Sigmoid colon (tissue), 7 donors: ENCODE results near the gene NRXN2. TPM values are rescaled to one million over a fixed set of nuclear protein-coding genes. Genes with fewer than 3 reads are reported as not detected.

Source experiments
- DNase-seq: peaks from one replicate; pipeline ENCODE4 v3.0.0-alpha.2; 2019
- H3K27ac ChIP-seq, 4 donors: fragments of 200-600 bp; sonication (generic); one replicate each; pipeline ENCODE4 v1.5.1; 2016 to 2019; ENCODE audit warnings: mild to moderate bottlenecking in 1 of 4
- H3K27me3 ChIP-seq, 3 donors: fragments of 200-600 bp; sonication (generic); one replicate each; pipeline ENCODE4 v1.5.1; 2019; ENCODE audit warnings: mild to moderate bottlenecking in 1 of 3
- H3K36me3 ChIP-seq, 4 donors: fragments of 200-600 bp; sonication (generic); one replicate each; pipeline ENCODE4 v1.5.1; 2016 to 2019
- H3K4me1 ChIP-seq, 4 donors: fragments of 200-600 bp; sonication (generic); one replicate each; pipeline ENCODE4 v1.5.1; 2017 to 2019
- H3K4me3 ChIP-seq, 4 donors: fragments of 200-600 bp; sonication (generic); one replicate each; pipeline ENCODE4 v1.5.1; 2017 to 2019; ENCODE audit warnings: mild to moderate bottlenecking in 2 of 4, moderate library complexity in 1 of 4
- H3K9me3 ChIP-seq, 4 donors: fragments of 200-600 bp in 3 of 4; sonication (generic) in 3 of 4; one replicate each; pipeline versions ENCODE4 v1.5.1 to v1.6.1; 2013 to 2019
- EP300 ChIP-seq, 4 donors: sonication (generic); formaldehyde crosslinking; IDR thresholded peaks; one replicate each; pipeline ENCODE4 v1.6.1; 2017; ENCODE audit warnings: antibody characterized with exemption in 4 of 4
- POLR2A ChIP-seq, 2 donors: fragments of 450-650 bp; IDR thresholded peaks; one replicate each; pipeline ENCODE4 v1.6.1; 2016; ENCODE audit warnings: antibody characterized with exemption in 2 of 2, mild to moderate bottlenecking in 2 of 2, moderate library complexity in 2 of 2
- POLR2AphosphoS5 ChIP-seq, 4 donors: sonication (generic); formaldehyde crosslinking; IDR thresholded peaks; one replicate each; pipeline ENCODE4 v1.6.1; 2017; ENCODE audit warnings: antibody characterized with exemption in 4 of 4
- WGBS, 2 donors: extraction: QIAGEN DNeasy Blood & Tissue Kit; methylation state at CpG; one replicate each; pipeline ENCODE4 v1.1.7; 2013; 5-methylcytosine and 5-hydroxymethylcytosine counted together
- intact Hi-C: fragments of 100-400 bp; cut with DNase I; formaldehyde crosslinking; loops from one replicate; pipeline ENCODE4 v1.15.1; 2023
- polyA plus RNA-seq, 3 donors: library from polyadenylated mRNA; stranded (reverse); fragments of 200-250 nt; gene quantifications; one replicate each; pipeline ENCODE4 v1.2.3, GENCODE V29; 2013
- total RNA-seq, 4 donors: library from RNA; depleted of rRNA; stranded (reverse); fragments of >200 nt; gene quantifications; one replicate each; pipeline ENCODE4 v1.1.0, GENCODE V29; 2016
- TF ChIP-seq, protein P1 (sequence below), 4 experiments: fragments of 450-650 bp in 3 of 4; fragments of 200-600 bp in 1 of 4; IDR thresholded peaks; one replicate each; pipeline ENCODE4 v1.5.1; 2016 to 2019; ENCODE audit warnings: antibody characterized with exemption in 4 of 4, mild to moderate bottlenecking in 3 of 4, moderate library complexity in 2 of 4
- donor health status: healthy with polysubstance abuse.
- donor health status: Bipolar disorder and iron deficiency.
- donor health status: healthy.

NRXN2 gene
- total and polyA plus RNA-seq, 7 donors = 0.23 to 20.5 (median 6.8) TPM

DNA sequence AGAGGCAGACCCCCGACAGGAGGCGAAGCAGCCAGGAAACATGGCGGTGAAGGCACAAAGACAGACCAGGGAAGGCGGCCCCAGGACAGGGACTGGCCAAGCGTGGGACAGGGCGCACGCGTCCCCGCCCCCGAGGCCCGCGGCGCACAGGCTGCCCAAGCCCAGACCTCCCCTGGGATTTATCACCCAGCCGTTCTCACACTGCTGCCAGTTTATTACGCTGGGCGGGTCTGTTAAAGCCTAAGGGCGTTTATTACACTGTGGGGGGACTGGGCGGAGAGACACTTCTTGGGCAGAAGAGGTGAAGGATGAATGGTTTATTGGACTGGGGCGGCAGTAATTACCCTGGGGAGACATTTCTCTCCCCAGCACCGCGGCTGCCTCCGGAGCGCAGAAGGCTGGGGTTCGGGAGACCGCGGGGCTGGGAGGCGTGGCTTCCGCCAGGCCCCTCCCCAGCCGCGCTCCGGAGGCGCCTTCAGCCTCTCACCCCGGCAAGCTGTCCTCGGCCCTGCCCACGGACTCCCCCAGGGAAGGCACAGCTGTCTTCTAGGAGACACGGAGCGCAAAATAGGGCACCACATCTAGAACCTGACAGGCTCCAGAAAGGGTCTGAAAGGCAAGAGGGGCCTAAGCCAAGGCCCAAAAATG lies 84.9 kb downstream of the NRXN2 start:
- intact Hi-C loops = no loop called here
- Histone ChIP-seq H3K4me3 (peak overlapping the region; percentile 19 to 41 (median 34)), H3K27me3 (peaks cover 0 to 17% (median 5%) of the 10 kb centered on the region in 3 donors), H3K36me3 (peaks cover 0 to 14% (median 0%) of the 10 kb centered on the region in 4 donors), H3K9me3 (no peaks in the 10 kb centered on the region), H3K27ac (peak overlapping the region in 3 of 4 donors; percentile 69 to 77 (median 74)), H3K4me1 (peaks cover 0 to 57% (median 37%) of the 10 kb centered on the region in 4 donors)
- TF ChIP-seq, protein P1, sequence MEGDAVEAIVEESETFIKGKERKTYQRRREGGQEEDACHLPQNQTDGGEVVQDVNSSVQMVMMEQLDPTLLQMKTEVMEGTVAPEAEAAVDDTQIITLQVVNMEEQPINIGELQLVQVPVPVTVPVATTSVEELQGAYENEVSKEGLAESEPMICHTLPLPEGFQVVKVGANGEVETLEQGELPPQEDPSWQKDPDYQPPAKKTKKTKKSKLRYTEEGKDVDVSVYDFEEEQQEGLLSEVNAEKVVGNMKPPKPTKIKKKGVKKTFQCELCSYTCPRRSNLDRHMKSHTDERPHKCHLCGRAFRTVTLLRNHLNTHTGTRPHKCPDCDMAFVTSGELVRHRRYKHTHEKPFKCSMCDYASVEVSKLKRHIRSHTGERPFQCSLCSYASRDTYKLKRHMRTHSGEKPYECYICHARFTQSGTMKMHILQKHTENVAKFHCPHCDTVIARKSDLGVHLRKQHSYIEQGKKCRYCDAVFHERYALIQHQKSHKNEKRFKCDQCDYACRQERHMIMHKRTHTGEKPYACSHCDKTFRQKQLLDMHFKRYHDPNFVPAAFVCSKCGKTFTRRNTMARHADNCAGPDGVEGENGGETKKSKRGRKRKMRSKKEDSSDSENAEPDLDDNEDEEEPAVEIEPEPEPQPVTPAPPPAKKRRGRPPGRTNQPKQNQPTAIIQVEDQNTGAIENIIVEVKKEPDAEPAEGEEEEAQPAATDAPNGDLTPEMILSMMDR (IDR thresholded peaks at IDR 0.05) = no peak
- no peak for TF ChIP-seq EP300 (IDR thresholded peaks at IDR 0.05)
- TF ChIP-seq POLR2AphosphoS5 (IDR thresholded peaks at IDR 0.05) = peak in 2 of 4 donors; percentile 31 to 41
- TF ChIP-seq POLR2A (IDR thresholded peaks at IDR 0.05) = no peak
- 6 to 31% methylated on average over 37 of the region's 37 CpGs for WGBS, 2 donors
- peak; percentile 82 for DNase-seq

- intact Hi-C loops = no loop called here
- peaks cover 0 to 52% (median 35%) of the 10 kb centered on the region in 4 donors for H3K4me1 ChIP-seq
- H3K9me3 ChIP-seq = no peaks in the 10 kb centered on the region
- H3K27me3 ChIP-seq = peaks cover 0 to 11% (median 3%) of the 10 kb centered on the region in 3 donors
- DNase-seq = no peak
- peak overlapping the region in 3 of 4 donors; percentile 69 to 77 (median 74) for H3K27ac ChIP-seq
- peak overlapping the region; percentile 19 to 41 (median 34) for H3K4me3 ChIP-seq
- no peak for TF ChIP-seq POLR2A (IDR thresholded peaks at IDR 0.05)
- no peak for TF ChIP-seq EP300 (IDR thresholded peaks at IDR 0.05)
- TF ChIP-seq POLR2AphosphoS5 (IDR thresholded peaks at IDR 0.05) = no peak
- TF ChIP-seq, protein P1 (IDR thresholded peaks at IDR 0.05) = no peak
- 45 to 64% methylated on average over 15 of the region's 15 CpGs for WGBS, 2 donors
- H3K36me3 ChIP-seq = peaks cover 0 to 14% (median 0%) of the 10 kb centered on the region in 4 donors
These were observed 85.5 kb downstream of the NRXN2 start for GRCh38 chr11:64637334-64638017.

DNA sequence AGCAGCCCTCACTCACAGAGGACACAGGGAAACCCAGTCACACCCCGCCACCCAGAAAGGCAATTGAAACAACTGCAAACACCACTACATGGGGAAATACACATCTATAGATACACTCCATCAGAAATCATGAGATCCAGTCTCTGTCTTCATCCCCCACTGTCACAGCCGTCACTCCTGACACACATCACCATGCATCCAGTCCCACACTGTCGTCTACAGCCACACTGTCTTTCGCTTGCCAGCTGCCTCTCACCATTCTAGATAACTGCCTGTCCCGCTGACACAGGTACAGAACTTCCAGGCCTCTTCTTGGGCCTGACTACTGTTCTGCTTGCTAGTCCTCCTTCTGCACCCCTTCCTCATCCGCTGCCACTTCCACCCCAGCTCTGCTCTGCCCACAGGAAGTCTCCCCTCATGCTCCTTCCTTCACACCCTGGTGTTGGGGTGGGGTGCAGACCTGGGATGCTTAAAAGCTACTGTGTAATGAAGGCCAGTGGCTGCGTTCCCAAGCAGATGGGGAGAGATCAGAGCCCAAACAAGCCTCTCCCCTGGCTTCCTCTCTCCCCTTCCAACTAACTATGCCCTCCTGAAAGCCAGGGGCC lies 89.3 kb downstream of the NRXN2 start:
- H3K36me3 ChIP-seq = peaks cover 0 to 14% (median 0%) of the 10 kb centered on the region in 4 donors
- no peak overlapping the region for H3K27ac ChIP-seq
- H3K4me1 ChIP-seq = peaks cover 0 to 49% (median 33%) of the 10 kb centered on the region in 4 donors
- H3K27me3 ChIP-seq = no peaks in the 10 kb centered on the region
- H3K9me3 ChIP-seq = no peaks in the 10 kb centered on the region
- 74 to 90% methylated on average over 7 of the region's 7 CpGs for WGBS, 2 donors
- no peak overlapping the region for H3K4me3 ChIP-seq
- TF ChIP-seq EP300 (IDR thresholded peaks at IDR 0.05) = no peak
- TF ChIP-seq POLR2A (IDR thresholded peaks at IDR 0.05) = no peak
- no peak for TF ChIP-seq POLR2AphosphoS5 (IDR thresholded peaks at IDR 0.05)
- TF ChIP-seq, protein P1 (IDR thresholded peaks at IDR 0.05) = no peak
- no peak for DNase-seq
- intact Hi-C loops = no loop called here

DNA sequence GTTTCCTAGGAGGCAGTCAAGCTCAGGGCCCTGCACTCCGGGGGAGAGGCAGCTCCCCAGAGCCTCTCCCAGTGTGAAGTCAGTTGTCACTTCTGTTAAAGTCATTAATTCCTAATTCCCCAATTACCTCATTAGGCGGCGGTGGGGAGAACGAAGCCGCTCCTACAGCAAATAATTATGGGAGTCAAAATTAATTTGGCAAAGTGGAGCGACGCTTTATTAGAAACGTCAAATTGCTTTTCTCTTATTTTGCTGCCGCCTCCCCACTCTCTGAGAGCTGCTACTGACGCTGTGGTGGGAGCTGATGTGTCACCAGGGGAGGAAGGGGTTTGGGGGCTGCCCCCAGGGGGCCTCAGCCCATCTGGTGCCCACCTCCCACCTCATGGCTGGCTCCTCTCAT lies 90.3 kb downstream of the NRXN2 start:
- intact Hi-C loops = no loop called here
- H3K4me3 ChIP-seq = no peak overlapping the region
- H3K27me3 ChIP-seq = no peaks in the 10 kb centered on the region
- H3K36me3 ChIP-seq = peaks cover 0 to 24% (median 0%) of the 10 kb centered on the region in 4 donors
- no peak for TF ChIP-seq POLR2A (IDR thresholded peaks at IDR 0.05)
- TF ChIP-seq EP300 (IDR thresholded peaks at IDR 0.05) = no peak
- TF ChIP-seq, protein P1 (IDR thresholded peaks at IDR 0.05) = no peak
- TF ChIP-seq POLR2AphosphoS5 (IDR thresholded peaks at IDR 0.05) = no peak
- WGBS, 2 donors = 92 to 93% methylated on average over 10 of the region's 10 CpGs
- no peaks in the 10 kb centered on the region for H3K9me3 ChIP-seq
- no peak overlapping the region for H3K27ac ChIP-seq
- DNase-seq = no peak
- H3K4me1 ChIP-seq = peaks cover 0 to 39% (median 25%) of the 10 kb centered on the region in 4 donors
